Measurements from ENCODE around the gene PROX1. TPM values are rescaled to one million over a fixed set of nuclear protein-coding genes. Genes with fewer than 3 reads are reported as not detected.

Gene PROX1
- total and polyA plus RNA-seq, 2 of the 4 experiments (the other 2 are of a cell fraction): under 0.01 to 0.02 TPM

DNA sequence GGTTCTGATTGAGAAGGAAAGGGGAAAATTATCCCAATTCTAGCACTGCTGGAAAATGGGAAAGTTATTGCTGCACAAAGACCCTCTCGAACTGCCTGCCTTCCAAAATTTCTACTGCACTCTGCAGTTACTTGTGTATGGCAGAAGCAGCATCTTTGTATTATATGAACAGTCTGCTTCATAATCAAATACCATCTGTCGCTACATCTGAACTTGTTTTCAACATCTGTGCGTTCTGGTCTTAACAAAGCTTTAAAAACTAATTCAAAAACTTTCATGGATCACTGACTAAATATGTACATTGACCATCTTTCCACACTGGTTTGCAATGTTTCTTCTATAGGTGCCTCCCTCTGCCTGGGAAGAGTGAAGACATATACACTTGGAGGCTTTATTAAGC lies 79.2 kb downstream of the PROX1 start:
- TF ChIP-seq NFE2L2 (IDR thresholded peaks at IDR 0.05; ENCODE audit: low read depth, low read length) (no peak), RFX5 (IDR thresholded peaks at IDR 0.05; ENCODE audit: low read depth, low read length) (no peak), RAD21 (IDR thresholded peaks at IDR 0.05; ENCODE audit: low read length) (no peak), BHLHE40 (IDR thresholded peaks at IDR 0.05; ENCODE audit: low read depth, low read length) (no peak), MAFK (IDR thresholded peaks at IDR 0.05; ENCODE audit: low read depth, low read length) (no peak), POLR2A (IDR thresholded peaks at IDR 0.05; ENCODE audit: low read depth, low read length) (no peak), FOS (IDR thresholded peaks at IDR 0.05; ENCODE audit: low read depth, low read length) (no peak), SMC3 (IDR thresholded peaks at IDR 0.05; ENCODE audit: low read depth, low read length) (no peak), RCOR1 (IDR thresholded peaks at IDR 0.05; ENCODE audit: insufficient replicate concordance, low read length) (no peak), CHD1 (IDR thresholded peaks at IDR 0.05; ENCODE audit: low read depth, low read length) (no peak), MXI1 (IDR thresholded peaks at IDR 0.05; ENCODE audit: borderline replicate concordance, low read depth, low read length) (no peak), MAZ (IDR thresholded peaks at IDR 0.05; ENCODE audit: borderline replicate concordance, low read depth, low read length) (no peak), CEBPB (IDR thresholded peaks at IDR 0.05; ENCODE audit: low read depth, low read length) (no peak)
- TF ChIP-seq, protein P1, sequence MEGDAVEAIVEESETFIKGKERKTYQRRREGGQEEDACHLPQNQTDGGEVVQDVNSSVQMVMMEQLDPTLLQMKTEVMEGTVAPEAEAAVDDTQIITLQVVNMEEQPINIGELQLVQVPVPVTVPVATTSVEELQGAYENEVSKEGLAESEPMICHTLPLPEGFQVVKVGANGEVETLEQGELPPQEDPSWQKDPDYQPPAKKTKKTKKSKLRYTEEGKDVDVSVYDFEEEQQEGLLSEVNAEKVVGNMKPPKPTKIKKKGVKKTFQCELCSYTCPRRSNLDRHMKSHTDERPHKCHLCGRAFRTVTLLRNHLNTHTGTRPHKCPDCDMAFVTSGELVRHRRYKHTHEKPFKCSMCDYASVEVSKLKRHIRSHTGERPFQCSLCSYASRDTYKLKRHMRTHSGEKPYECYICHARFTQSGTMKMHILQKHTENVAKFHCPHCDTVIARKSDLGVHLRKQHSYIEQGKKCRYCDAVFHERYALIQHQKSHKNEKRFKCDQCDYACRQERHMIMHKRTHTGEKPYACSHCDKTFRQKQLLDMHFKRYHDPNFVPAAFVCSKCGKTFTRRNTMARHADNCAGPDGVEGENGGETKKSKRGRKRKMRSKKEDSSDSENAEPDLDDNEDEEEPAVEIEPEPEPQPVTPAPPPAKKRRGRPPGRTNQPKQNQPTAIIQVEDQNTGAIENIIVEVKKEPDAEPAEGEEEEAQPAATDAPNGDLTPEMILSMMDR (conservative IDR thresholded peaks at IDR 0.05; ENCODE audit: low read depth, low read length): no peak
- TF ChIP-seq, protein P2, sequence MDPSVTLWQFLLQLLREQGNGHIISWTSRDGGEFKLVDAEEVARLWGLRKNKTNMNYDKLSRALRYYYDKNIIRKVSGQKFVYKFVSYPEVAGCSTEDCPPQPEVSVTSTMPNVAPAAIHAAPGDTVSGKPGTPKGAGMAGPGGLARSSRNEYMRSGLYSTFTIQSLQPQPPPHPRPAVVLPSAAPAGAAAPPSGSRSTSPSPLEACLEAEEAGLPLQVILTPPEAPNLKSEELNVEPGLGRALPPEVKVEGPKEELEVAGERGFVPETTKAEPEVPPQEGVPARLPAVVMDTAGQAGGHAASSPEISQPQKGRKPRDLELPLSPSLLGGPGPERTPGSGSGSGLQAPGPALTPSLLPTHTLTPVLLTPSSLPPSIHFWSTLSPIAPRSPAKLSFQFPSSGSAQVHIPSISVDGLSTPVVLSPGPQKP (IDR thresholded peaks at IDR 0.05; ENCODE audit: borderline replicate concordance, low read depth, low read length): no peak
- TF ChIP-seq, protein P3, sequence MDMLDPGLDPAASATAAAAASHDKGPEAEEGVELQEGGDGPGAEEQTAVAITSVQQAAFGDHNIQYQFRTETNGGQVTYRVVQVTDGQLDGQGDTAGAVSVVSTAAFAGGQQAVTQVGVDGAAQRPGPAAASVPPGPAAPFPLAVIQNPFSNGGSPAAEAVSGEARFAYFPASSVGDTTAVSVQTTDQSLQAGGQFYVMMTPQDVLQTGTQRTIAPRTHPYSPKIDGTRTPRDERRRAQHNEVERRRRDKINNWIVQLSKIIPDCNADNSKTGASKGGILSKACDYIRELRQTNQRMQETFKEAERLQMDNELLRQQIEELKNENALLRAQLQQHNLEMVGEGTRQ (IDR thresholded peaks at IDR 0.05; ENCODE audit: low read depth, low read length): no peak
- no peaks in the 10 kb centered on the region for H3K79me1 ChIP-seq (ENCODE audit: low read depth in 1 of 2, low read length in 2 of 2)
- H4K8ac ChIP-seq (ENCODE audit: low read depth in 2 of 2, low read length in 2 of 2): no peak overlapping the region
- intact Hi-C loops (cut with micrococcal nuclease) (no loop called here), dilution Hi-C loops (cut with HindIII; ENCODE audit: low sequenced_read_pairs, unreplicated experiment) (no loop called here), in situ Hi-C loops (cut with MboI; ENCODE audit: low sequenced_read_pairs) (no loop called here)
- no peak overlapping the region for H2AK5ac ChIP-seq (ENCODE audit: low read depth, low read length)
- H2BK5ac ChIP-seq (ENCODE audit: low read depth, low read length, poor library complexity, severe bottlenecking): no peak overlapping the region
- H2BK15ac ChIP-seq (ENCODE audit: low read depth, low read length): no peak overlapping the region
- no CpG with 5 or more reads among the region's 3 CpGs for WGBS, 2 experiments (ENCODE audit: extremely low coverage in 2 of 2, insufficient read length in 1 of 2)
- no peak overlapping the region for H3K23ac ChIP-seq (ENCODE audit: low read depth, low read length)
- H3K4ac ChIP-seq (ENCODE audit: low read depth, low read length): no peak overlapping the region
- no peaks in the 10 kb centered on the region for H3K36me3 ChIP-seq (ENCODE audit: control insufficient read depth, insufficient read depth, low read length)
- no peak overlapping the region for H2BK20ac ChIP-seq (ENCODE audit: low read depth, low read length)
- POLR2A ChIA-PET (ENCODE audit: unreplicated experiment): no interaction called here
- no peaks in the 10 kb centered on the region for H4K20me1 ChIP-seq (ENCODE audit: insufficient read depth, low read length)
- no peak overlapping the region for H4K91ac ChIP-seq (ENCODE audit: insufficient read depth, low read depth, low read length)
- no peak overlapping the region for H3K9ac ChIP-seq (ENCODE audit: low read depth, low read length)
- no TSS peak for BruUV-seq (replicated peaks)
- DNase-seq (no peak), ATAC-seq (ENCODE audit: low read depth) (no peak)
- no peak overlapping the region for H3K4me3 ChIP-seq (ENCODE audit: insufficient read depth, low read depth, low read length)
- no peak overlapping the region for H2AK9ac ChIP-seq (replicated peaks; ENCODE audit: low read depth, low read length, poor library complexity)
- H3K9me3 ChIP-seq (ENCODE audit: control insufficient read depth, insufficient read depth, low read length): no peaks in the 10 kb centered on the region
- no peaks in the 10 kb centered on the region for H3K9me1 ChIP-seq (ENCODE audit: insufficient read depth, low read length)
- no peak overlapping the region for H4K5ac ChIP-seq (ENCODE audit: low read depth, low read length)
- H3K4me1 ChIP-seq (ENCODE audit: control insufficient read depth, insufficient read depth, low read length): no peaks in the 10 kb centered on the region
- H3K18ac ChIP-seq (ENCODE audit: low read depth, low read length): no peak overlapping the region
- no peak overlapping the region for H2AFZ ChIP-seq (replicated peaks; ENCODE audit: low read length, poor library complexity)
- no peak overlapping the region for H3K27ac ChIP-seq (ENCODE audit: insufficient read depth, low read length)
- H3K27me3 ChIP-seq (ENCODE audit: control insufficient read depth, insufficient read depth, low read length): no peaks in the 10 kb centered on the region; the same call in none of the 2 replicates
- no peak overlapping the region for H2BK120ac ChIP-seq (ENCODE audit: low read depth, low read length)
- no peak overlapping the region for H3K4me2 ChIP-seq (ENCODE audit: low read depth, low read length)
- H3K14ac ChIP-seq (replicated peaks; ENCODE audit: low read depth, low read length): no peak overlapping the region
- H3K56ac ChIP-seq (ENCODE audit: extremely low read depth, insufficient read depth, low read length): no peak overlapping the region
- CTCF ChIA-PET: no interaction called here

Measured in IMR-90 (cell line).